Epithelial cell of prostate (primary cell): ENCODE measurements around the gene RNASEH2C.
"Not testable (repeated sequence)": the region's sequence is repeated elsewhere in the genome, so short reads cannot be mapped to it uniquely, and the experiment has no call there.

Experiments used
- DNase-seq: peaks from one replicate; pipeline ENCODE4 v3.0.0-alpha.2; 2011; ENCODE audit warnings: low read depth, low spot score
- H3K27ac ChIP-seq: fragments of 450-650 bp; 2 replicates; pipeline ENCODE4 v1.5.1; 2017; ENCODE audit warnings: mild to moderate bottlenecking

The RNASEH2C gene

DNA sequence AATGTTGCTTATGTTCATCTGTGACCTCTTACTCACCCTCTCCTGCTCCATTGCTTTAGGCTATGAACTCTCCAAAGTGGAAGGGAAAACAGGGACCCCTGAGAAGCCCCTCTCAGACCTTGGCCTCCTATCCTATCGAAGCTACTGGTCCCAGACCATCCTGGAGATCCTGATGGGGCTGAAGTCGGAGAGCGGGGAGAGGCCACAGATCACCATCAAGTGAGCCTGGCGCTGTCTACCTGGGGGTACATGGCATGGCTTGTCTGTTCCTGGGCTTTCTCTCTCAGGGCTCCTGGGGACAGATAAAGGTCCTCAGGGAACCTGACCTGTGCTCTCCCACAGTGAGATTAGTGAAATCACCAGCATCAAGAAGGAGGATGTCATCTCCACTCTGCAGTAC is 2.1 kb downstream of the RNASEH2C start:
- no peak for DNase-seq
- no peak overlapping the region for H3K27ac ChIP-seq

DNA sequence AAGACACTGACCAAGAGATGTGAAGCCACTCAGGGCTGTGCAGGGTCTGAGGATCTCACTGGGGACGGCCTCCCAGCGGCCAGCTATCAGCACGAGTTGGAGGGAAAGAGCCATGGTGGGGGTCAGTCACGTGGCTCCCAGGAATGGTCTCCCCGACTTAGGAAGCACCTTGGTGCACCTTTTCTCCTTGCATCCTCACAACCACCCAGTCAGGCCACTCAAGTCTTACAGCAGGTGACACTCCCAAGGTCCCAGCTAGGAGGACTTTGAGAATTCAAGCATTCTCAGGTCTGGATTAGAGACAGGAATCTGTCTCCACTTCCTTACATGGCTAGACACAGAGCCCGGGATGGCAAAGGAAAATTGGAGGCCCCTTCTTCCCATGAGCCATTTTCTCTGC is 2.7 kb downstream of the RNASEH2C start:
- no peak overlapping the region for H3K27ac ChIP-seq
- no peak for DNase-seq

DNA sequence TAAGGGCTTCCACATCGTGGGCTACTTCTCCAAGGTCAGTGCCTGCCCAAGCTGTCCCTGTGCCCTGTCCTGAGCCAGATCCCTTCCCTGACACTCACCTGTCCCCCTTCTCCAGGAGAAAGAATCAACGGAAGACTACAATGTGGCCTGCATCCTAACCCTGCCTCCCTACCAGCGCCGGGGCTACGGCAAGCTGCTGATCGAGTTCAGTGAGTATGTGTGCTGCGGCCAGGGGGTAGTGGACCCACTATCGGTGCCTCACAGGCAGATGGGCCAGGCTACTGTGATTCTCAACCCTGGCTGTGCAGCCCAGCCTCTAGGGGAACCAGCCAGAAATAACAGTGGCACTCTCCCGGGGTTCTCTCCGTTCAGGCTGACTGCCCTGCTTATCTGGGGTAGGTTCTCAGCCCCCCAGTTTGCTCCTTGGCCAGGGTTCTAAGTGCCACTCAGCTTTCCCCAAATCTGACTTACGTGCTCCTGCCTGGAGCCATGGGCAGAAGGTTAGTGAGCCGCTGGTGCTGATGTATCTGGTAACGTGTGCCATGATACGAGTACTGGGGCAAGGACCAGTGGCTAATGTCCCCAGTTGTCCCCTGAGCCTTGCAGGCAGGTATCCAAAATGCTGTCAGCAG is 3.7 kb downstream of the RNASEH2C start:
- H3K27ac ChIP-seq: no peak overlapping the region
- DNase-seq: no peak

DNA sequence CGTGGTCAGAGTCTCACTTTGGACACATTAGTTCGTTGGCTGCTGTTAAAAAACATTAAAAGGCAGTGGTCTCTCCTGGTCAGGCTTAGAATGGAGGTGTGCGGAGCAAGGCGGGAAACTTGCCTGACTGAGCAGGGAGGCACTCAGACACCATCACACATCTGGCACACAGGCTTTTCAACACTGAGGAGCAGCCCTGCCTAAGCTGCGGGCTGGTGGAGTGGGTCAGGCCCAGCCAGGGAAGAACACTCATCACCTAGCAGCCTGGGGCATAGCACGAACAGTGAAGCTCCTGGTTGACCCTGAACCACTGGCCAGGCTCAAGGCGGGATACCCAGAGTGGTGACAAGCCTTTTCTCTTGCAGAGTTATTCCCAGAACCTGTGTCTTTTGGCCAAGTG is 4.3 kb downstream of the RNASEH2C start:
- no peak for DNase-seq
- H3K27ac ChIP-seq: no peak overlapping the region

DNA sequence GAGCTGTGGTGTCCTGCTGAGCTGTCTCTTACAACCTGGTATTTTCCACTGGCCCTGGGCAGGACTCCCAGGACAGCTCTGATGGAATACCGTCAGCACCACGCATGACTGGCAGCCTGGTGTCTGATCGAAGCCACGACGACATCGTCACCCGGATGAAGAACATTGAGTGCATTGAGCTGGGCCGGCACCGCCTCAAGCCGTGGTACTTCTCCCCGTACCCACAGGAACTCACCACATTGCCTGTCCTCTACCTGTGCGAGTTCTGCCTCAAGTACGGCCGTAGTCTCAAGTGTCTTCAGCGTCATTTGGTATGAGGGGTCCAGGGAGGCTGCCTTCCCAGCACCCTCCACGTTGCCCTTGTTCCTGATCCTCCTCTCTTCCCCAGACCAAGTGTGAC is 6.2 kb downstream of the RNASEH2C start:
- DNase-seq: no peak
- H3K27ac ChIP-seq: no peak overlapping the region

DNA sequence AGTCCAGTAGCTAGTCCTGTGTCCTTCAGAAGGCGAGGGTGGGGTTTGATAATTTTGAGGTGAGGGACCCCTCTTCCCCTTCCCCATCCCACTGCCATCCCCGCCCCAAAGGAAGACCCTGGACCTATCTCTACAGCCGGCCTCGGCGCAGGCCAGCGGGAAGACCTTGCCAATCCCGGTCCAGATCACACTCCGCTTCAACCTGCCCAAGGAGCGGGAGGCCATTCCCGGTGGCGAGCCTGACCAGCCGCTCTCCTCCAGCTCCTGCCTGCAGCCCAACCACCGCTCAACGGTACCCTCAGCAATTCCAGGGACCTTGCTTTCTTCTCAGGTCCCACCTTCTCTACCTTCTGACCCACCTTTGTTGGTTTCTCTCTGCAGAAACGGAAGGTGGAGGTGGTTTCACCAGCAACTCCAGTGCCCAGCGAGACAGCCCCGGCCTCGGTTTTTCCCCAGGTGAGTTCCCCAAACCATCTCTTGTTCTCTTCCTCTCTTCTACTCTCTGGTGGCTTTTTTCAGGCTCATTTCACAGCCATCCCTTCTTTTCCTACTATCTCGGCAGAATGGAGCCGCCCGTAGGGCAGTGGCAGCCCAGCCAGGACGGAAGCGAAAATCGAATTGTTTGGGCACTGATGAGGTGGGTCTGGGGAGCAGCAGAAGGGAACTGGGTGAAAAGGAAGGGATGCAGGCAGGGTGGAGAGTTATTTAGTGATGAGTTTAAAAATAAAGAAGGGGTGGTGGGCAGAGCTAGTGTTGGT is 7.2 kb downstream of the RNASEH2C start:
- DNase-seq: no peak
- peak overlapping the region; percentile 98 for H3K27ac ChIP-seq

DNA sequence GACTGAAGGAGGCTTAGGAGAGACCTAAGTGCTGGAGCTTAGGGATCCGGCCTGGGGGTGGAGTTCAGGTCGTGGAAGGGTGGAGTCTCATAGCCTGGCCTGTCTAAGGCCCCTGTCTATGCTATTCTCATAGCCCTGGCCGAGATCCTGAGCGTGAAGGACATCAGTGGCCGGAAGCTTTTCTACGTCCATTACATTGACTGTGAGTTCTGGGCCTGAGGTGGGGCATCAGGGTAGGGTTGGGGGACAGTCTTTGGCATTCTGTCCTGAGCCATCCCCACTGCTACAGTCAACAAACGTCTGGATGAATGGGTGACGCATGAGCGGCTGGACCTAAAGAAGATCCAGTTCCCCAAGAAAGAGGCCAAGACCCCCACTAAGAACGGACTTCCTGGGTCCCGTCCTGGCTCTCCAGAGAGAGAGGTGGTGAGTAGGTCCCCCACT is 7.9 kb downstream of the RNASEH2C start:
- H3K27ac ChIP-seq: peak overlapping the region; percentile 98
- DNase-seq: no peak

DNA sequence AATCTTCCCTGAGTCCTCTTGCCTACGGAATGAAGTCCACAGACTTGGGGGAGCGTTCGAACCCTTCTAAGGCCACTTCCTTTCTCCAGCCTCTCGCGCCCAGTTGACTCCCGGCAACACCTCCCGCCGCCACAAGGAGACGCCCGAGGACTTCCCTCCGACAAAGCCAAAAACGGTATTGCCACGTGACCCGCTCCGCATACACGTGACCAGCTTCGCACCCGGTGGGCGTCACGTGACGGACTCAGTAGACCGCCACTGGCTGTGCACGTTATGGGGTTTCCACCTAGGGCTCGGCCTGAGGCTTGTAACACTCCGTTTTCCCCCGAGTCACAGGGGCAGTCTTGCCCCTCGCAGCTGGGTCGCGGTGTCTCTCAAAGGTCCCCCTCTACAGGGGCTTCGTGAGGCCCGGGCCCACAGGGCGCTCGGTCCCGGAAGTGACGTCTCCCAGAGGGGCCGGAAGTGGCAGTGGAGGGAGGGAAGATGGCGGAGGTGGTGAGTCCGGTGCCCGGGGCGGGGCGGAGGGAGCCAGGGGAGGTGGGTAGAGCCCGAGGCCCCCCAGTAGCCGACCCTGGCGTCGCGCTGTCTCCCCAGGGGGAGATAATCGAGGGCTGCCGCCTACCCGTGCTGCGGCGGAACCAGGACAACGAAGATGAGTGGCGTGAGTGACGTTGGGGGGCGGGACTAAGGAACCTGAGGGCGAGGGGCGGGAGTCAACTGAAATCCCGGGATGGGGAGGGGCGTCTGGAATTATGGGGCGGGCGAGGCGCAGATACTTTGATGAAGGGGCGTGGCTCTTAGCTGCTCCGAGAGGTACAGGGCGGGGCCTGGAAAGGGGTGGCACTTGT is 8.6 kb downstream of the RNASEH2C start, which contains the start of gene KAT5:
KAT5 (plus strand) TSS at position 468 of the 848 bp plus-strand sequence; CDS start at position 484, 16 bp downstream.
- peak; percentile 93 for DNase-seq
- peak within 1 kb of the TSS; percentile 98 for H3K27ac ChIP-seq

DNA sequence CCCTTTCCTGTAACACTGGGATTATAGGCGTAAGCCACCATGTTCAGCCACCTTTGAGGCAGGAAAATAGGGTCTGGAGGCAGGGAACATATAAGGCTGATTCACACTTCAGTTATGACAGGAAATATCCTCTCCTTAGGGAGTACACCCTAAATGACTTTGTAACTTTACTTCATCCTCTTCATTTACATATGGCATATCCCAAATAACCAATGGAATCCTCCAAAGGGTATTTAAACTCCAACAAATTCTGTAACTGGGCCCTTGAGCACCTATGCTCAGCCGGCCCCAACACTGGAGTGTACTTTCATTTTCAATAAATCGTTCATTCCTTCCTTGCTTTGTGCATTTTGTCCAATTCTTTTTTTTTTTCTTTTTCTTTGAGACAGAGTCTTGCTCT is 10.2 kb downstream of the RNASEH2C start:
- no peak for DNase-seq
- H3K27ac ChIP-seq: peak overlapping the region; percentile 98

DNA sequence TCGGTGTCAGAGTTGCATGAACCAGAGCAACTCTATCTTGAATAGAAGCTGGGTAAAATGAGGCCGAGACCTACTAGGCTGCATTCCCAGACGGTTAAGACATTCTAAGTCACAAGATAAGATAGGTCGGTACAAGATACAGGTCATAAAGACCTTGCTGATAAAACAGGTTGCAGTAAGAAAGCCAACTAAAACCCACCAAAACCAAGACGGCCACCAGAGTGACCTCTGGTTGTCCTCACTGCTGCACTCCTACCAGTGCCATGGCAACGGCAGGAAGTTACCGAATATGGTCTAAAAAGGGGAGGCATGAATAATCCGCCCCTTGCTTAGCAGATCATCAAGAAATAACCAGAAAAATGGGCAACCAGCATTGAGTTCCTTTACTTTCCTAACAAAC is 10.9 kb downstream of the RNASEH2C start:
- DNase-seq: no peak
- no peak overlapping the region for H3K27ac ChIP-seq

DNA sequence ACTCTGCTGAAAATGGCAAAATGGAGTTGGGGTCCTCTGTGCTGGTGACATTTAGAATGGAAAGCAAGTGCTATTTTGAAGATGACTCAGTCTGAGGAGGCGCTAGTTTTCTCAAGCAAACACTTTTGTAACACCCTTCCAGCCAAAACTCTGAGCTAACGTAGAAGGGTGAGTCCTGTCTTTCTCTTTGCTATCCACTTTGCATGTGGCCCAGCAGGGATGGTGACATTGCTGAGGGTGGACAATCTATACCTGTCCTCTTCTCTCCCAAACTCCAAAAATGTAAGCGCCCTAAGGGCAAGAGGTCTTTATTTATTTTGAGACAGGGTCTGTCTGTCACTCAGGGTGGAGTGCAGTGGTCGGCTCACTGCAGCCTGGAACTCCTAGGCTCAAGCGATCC is 12.1 kb downstream of the RNASEH2C start:
- H3K27ac ChIP-seq: no peak overlapping the region
- no peak for DNase-seq

DNA sequence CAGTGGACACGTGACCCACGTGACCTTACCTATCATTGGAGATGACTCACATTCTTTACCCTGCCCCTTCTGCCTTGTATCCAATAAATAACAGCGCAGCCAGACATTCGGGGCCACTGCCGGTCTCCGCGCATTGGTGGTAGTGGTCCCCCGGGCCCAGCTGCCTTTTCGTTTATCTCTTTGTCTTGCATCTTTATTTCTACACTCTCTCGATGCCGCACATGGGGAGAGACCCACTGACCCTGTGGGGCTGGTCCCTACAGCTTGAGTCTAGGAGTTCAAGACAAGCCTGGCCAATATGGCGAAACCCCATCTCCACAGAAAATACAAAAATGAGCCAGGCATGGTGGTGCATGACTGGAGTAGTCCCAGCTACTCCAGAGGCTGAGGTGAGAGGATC is 13.6 kb downstream of the RNASEH2C start:
- not testable (repeated sequence) for DNase-seq, H3K27ac ChIP-seq

DNA sequence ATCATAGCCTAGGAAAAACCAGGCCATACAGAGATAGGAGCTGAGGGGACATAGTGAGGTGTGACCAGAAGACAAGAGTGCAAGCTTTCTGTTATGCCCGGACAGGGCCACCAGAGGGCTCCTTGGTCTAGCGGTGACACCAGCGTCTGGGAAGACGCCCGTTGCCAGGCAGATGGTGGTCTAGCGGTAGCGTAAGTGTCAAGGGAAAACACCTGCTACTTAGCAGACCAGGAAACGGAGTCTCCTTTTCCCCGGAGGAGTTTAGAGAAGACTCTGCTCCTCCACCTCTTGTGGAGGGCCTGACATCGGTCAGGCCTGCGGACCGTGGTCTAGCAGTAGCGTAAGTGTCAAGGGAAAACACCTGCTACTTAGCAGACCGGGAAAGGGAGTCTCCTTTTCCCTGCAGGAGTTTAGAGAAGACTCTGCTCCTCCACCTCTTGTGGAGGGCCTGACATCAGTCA is 14.3 kb downstream of the RNASEH2C start:
- not testable (repeated sequence) for DNase-seq, H3K27ac ChIP-seq

DNA sequence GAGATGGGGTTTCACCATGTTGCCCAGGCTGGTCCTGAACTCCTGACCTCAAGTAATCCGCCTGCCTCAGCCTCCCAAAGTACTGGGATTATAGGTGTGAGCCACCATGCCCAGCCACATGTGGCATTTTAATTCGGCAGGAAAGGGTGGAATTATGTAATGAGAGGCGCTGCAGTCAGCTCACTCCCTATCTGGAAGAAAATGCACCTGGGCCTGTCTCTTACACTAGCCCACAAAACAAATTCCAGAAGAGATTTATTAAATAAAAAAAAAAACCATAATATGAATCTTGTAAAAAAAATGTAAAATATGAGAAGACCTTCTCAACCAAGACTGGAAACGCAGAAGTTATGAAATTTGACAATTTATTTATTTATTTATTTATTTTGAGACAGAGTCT is 16.8 kb downstream of the RNASEH2C start:
- no peak overlapping the region for H3K27ac ChIP-seq
- no peak for DNase-seq

DNA sequence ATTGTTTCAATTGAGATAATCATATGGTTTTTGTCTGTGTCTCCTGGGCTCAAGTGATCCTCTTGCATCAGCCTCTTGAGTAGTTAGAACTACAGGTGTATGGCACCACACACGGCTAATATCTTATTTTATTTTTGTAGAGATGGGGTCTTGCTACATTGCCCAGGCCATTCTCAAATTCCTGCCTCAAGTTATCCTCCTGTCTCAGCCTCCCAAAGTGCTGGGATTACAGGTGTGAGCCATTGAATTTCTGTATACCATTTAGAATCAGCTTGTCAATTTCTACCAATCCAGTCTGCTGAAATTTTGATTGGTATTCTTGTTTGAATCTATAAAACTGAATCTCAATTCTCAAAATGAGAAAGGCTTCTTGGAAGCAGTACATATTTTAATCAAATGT is 18.9 kb downstream of the RNASEH2C start:
- DNase-seq: no peak
- H3K27ac ChIP-seq: no peak overlapping the region

DNA sequence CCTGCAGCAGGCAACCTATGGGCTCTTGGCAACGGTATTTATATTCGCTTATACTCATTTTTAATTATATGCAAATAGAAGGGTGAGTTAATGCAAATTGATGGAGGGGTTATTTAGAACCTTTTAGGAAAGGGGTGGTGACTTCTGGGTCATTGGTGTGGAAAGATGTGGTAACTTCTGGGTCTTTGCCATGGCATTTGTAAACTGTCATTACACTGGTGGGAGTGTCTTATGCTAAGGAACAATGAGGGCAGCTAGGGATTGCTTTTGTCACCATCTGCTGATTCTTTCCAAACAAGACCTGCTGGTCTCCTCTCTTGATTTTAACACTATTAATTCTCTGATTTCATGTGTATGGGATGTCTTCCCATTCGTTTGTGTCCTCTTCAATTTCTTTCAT is 20.2 kb downstream of the RNASEH2C start:
- no peak for DNase-seq
- H3K27ac ChIP-seq: no peak overlapping the region

DNA sequence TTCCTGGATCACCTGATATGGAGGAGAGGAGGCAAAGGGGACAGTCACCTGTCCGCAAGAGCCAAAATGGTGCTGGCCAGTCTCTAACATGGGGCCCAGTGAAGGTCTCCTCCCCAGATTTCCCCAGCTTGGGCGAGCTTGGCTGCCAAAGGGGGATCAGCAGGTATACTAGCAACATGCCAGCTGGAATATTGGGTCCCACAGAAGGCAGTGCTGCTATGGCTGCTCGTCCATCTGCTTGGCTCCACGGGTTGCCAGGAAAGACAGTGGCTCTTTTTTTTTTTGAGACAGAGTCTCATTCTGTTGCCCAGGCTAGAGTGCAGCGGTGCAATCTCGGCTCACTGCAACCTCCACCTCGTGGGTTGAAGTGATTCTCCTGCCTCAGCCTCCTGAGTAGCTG is 21.3 kb downstream of the RNASEH2C start:
- no peak overlapping the region for H3K27ac ChIP-seq
- DNase-seq: no peak

DNA sequence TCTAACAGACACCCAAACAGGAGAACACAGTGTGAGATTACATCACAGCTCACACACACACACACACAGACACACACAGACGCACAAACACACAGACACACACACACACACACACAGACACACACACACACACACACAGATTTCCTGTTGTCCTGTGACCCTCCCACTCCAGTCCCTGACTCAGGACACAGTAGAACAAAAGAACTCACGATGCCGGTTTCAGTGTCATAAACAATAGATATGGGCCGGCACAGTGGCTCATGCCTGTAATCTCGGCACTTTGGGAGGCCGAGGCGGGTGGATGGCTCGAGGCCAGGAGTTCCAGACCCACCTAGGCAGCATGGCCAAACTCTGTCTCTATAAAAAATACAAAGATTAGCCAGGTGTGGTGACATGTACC is 22.4 kb downstream of the RNASEH2C start:
- DNase-seq: no peak
- no peak overlapping the region for H3K27ac ChIP-seq

DNA sequence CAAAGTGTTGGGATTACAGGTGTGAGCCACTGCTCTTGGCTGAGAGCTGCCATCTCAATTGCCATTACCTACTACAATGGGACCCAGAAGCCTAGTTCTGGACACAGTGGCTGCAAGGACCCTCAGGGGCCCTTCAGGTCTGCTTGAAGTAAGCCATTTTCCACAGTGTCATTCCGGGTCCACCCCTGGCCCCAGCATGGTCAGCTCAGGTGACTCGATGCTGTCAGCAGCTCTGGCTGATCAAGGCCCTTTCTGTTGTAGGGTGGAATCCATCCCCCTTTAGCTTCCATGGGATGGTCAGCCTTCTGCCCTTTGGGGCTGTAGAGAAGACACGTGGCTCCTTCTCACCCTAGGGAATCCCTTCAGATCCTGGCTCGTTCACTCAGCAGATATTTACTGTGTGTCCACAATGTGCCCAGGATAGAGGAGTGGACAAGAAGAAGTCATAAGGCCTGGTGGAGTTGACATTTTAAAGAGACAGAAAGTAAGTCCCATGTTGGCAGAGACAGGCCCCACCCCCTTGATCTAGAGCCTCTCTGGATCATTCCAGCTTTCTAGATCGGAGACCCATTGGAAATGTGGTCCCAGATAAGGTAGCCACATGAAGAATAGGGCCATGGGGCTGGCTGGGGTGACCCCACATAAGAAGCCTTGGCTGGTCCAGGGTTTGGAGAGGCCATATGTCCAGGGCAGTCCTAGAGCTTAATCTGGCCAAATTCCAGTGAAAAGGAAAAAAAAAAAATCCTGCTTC is 23.6 kb downstream of the RNASEH2C start:
- H3K27ac ChIP-seq: no peak overlapping the region
- no peak for DNase-seq
